MM.1S (cell line): ENCODE results near the gene ARID5A.

Source experiments
- DNase-seq: peaks from one replicate; pipeline ENCODE4 v3.0.0-alpha.2; 2015
- H2AFZ ChIP-seq: fragments of 300-600 bp; sonication (generic); 2 replicates; pipeline ENCODE4 v1.6.0; 2016; ENCODE audit warnings: antibody characterized with exemption, low read length
- H3F3A ChIP-seq: fragments of 300-600 bp; sonication (generic); 2 replicates; pipeline ENCODE4 v1.6.1; 2016; ENCODE audit warnings: mild to moderate bottlenecking, antibody characterized with exemption, low read length, moderate library complexity, mixed read lengths; ENCODE audit not compliant: insufficient read depth
- H3K27ac ChIP-seq: fragments of 300-600 bp; sonication (generic); 2 replicates; pipeline ENCODE4 v1.5.1; 2016; ENCODE audit warnings: mild to moderate bottlenecking, low read length
- H3K27me3 ChIP-seq: fragments of 300-600 bp; sonication (generic); replicated peaks from 2 replicates; pipeline ENCODE4 v1.6.0; 2016; ENCODE audit warnings: low read length; ENCODE audit not compliant: insufficient read depth
- H3K36me3 ChIP-seq: fragments of 300-600 bp; sonication (generic); replicated peaks from 2 replicates; pipeline ENCODE4 v1.6.1; 2016; ENCODE audit warnings: mild to moderate bottlenecking, low read length, mixed read lengths; ENCODE audit not compliant: insufficient read depth
- H3K4me1 ChIP-seq: fragments of 300-600 bp; sonication (generic); 2 replicates; pipeline ENCODE4 v1.6.1; 2016; ENCODE audit warnings: low read length, mixed read lengths
- H3K4me2 ChIP-seq: fragments of 300-600 bp; sonication (generic); 2 replicates; pipeline ENCODE4 v1.6.0; 2016; ENCODE audit warnings: low read depth, low read length
- H3K4me3 ChIP-seq: fragments of 300-600 bp; sonication (generic); 2 replicates; pipeline ENCODE4 v1.5.1; 2016; ENCODE audit warnings: low read length, mixed read lengths
- H3K79me2 ChIP-seq: fragments of 300-600 bp; sonication (generic); 2 replicates; pipeline ENCODE4 v1.6.1; 2016; ENCODE audit warnings: mixed run types, low read length, mixed read lengths
- H3K9ac ChIP-seq: fragments of 300-600 bp; sonication (generic); 2 replicates; pipeline ENCODE4 v1.6.1; 2016; ENCODE audit warnings: low read length, mixed read lengths
- H3K9me2 ChIP-seq: fragments of 300-600 bp; sonication (generic); replicated peaks from 2 replicates; pipeline ENCODE4 v1.6.1; 2016; ENCODE audit warnings: mild to moderate bottlenecking, low read length, mixed read lengths; ENCODE audit not compliant: insufficient read depth
- H3K9me3 ChIP-seq: fragments of 300-600 bp; sonication (generic); replicated peaks from 2 replicates; pipeline ENCODE4 v1.6.1; 2016; ENCODE audit warnings: mild to moderate bottlenecking, low read length, mixed read lengths; ENCODE audit not compliant: insufficient read depth
- H4K20me1 ChIP-seq: fragments of 300-600 bp; sonication (generic); 2 replicates; pipeline ENCODE4 v1.6.1; 2016; ENCODE audit warnings: mild to moderate bottlenecking, low read length, moderate library complexity, mixed read lengths; ENCODE audit not compliant: insufficient read depth
- CTCF ChIP-seq: fragments of 300-600 bp; sonication (generic); IDR thresholded peaks from 2 replicates; pipeline ENCODE4 v1.5.1; 2016; ENCODE audit warnings: antibody characterized with exemption, low read length, mixed read lengths
- EZH2 ChIP-seq: fragments of 300-600 bp; sonication (generic); optimal IDR thresholded peaks from 2 replicates; pipeline ENCODE3; 2017; ENCODE audit warnings: low read depth, mild to moderate bottlenecking, antibody characterized with exemption, low read length, mixed read lengths
- EZH2phosphoT487 ChIP-seq: fragments of 300-600 bp; sonication (generic); IDR thresholded peaks from 2 replicates; pipeline ENCODE4 v1.6.1; 2018; ENCODE audit warnings: antibody characterized with exemption, low read length

ARID5A gene

GRCh38 chr2:96584017-96584416 lies 47.5 kb downstream of the ARID5A start:
- Histone ChIP-seq H3K27me3 (no peaks in the 10 kb centered on the region), H3K9me2 (no peaks in the 10 kb centered on the region), H2AFZ (no peak overlapping the region), H3F3A (no peaks in the 10 kb centered on the region), H3K4me2 (no peak overlapping the region), H3K36me3 (no peaks in the 10 kb centered on the region), H3K9me3 (no peaks in the 10 kb centered on the region), H4K20me1 (no peaks in the 10 kb centered on the region), H3K4me3 (no peak overlapping the region), H3K27ac (no peak overlapping the region), H3K4me1 (no peaks in the 10 kb centered on the region), H3K79me2 (no peaks in the 10 kb centered on the region), H3K9ac (no peak overlapping the region)
- TF ChIP-seq EZH2 (no peak), EZH2phosphoT487 (no peak), CTCF (no peak)
- no peak for DNase-seq

GRCh38 chr2:96587843-96588242 lies 51.3 kb downstream of the ARID5A start:
- no peak overlapping the region for H3K4me2 ChIP-seq
- no peaks in the 10 kb centered on the region for H3K9me2 ChIP-seq
- no peak overlapping the region for H3K4me3 ChIP-seq
- H2AFZ ChIP-seq, result no peak overlapping the region
- no peak overlapping the region for H3K27ac ChIP-seq
- no peaks in the 10 kb centered on the region for H3K27me3 ChIP-seq
- H3K36me3 ChIP-seq, result no peaks in the 10 kb centered on the region
- no peak for TF ChIP-seq EZH2phosphoT487
- no peak for TF ChIP-seq CTCF
- no peak for TF ChIP-seq EZH2
- H3K9ac ChIP-seq, result no peak overlapping the region
- DNase-seq, result no peak
- H3K4me1 ChIP-seq, result no peaks in the 10 kb centered on the region
- no peaks in the 10 kb centered on the region for H4K20me1 ChIP-seq
- H3F3A ChIP-seq, result no peaks in the 10 kb centered on the region
- no peaks in the 10 kb centered on the region for H3K9me3 ChIP-seq
- no peaks in the 10 kb centered on the region for H3K79me2 ChIP-seq

GRCh38 chr2:96591054-96591453 lies 54.5 kb downstream of the ARID5A start:
- Histone ChIP-seq H3K27me3 (no peaks in the 10 kb centered on the region), H3K36me3 (peaks cover 7% of the 10 kb centered on the region; the same call in 1 of the 2 replicates), H3F3A (no peaks in the 10 kb centered on the region), H2AFZ (no peak overlapping the region), H3K9me2 (no peaks in the 10 kb centered on the region), H4K20me1 (no peaks in the 10 kb centered on the region), H3K4me1 (no peaks in the 10 kb centered on the region), H3K79me2 (no peaks in the 10 kb centered on the region), H3K4me3 (no peak overlapping the region), H3K4me2 (no peak overlapping the region), H3K9me3 (no peaks in the 10 kb centered on the region), H3K27ac (no peak overlapping the region), H3K9ac (no peak overlapping the region)
- DNase-seq, result no peak
- TF ChIP-seq EZH2phosphoT487 (no peak), CTCF (no peak), EZH2 (no peak)

GRCh38 chr2:96591494-96591893 lies 54.9 kb downstream of the ARID5A start:
- Histone ChIP-seq H3K9me2 (no peaks in the 10 kb centered on the region), H3K9me3 (no peaks in the 10 kb centered on the region), H3K9ac (no peak overlapping the region), H2AFZ (no peak overlapping the region), H3K36me3 (peaks cover 7% of the 10 kb centered on the region; the same call in 1 of the 2 replicates), H4K20me1 (no peaks in the 10 kb centered on the region), H3K79me2 (no peaks in the 10 kb centered on the region), H3K4me3 (no peak overlapping the region), H3F3A (no peaks in the 10 kb centered on the region), H3K4me2 (no peak overlapping the region), H3K4me1 (no peaks in the 10 kb centered on the region), H3K27ac (no peak overlapping the region), H3K27me3 (no peaks in the 10 kb centered on the region)
- TF ChIP-seq CTCF, result no peak
- TF ChIP-seq EZH2phosphoT487, result no peak
- TF ChIP-seq EZH2, result no peak
- no peak for DNase-seq
